ENCODE measurements around the gene PURB. TPM values are rescaled to one million over a fixed set of nuclear protein-coding genes. Genes with fewer than 3 reads are reported as not detected.
"Not testable (repeated sequence)": the region's sequence is repeated elsewhere in the genome, so short reads cannot be mapped to it uniquely, and the experiment has no call there.

PURB gene
- total RNA-seq, 1 donor from 2014 or later, result 14.4 TPM

DNA sequence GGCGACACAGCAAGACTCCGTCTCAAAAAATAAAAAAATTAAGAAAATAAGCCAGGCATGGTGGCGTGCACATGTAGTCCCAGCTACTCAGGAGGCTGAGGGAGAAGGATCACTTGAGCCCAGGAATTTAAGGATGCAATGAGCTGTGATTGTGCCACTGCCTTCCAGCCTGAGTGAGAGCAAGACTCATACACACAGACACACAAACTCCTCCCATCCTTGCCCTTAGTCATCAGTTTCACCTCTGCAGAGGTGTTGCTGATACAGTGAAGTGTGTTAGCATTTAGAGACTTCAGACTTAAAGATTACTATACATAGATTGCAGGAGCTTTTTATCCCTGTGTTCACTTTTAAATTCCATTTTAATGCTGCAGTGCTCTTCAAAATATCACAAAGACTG lies 31.9 kb downstream of the PURB start:
- DNase-seq (ENCODE audit: low read depth in 2 of 2), result no peak

DNA sequence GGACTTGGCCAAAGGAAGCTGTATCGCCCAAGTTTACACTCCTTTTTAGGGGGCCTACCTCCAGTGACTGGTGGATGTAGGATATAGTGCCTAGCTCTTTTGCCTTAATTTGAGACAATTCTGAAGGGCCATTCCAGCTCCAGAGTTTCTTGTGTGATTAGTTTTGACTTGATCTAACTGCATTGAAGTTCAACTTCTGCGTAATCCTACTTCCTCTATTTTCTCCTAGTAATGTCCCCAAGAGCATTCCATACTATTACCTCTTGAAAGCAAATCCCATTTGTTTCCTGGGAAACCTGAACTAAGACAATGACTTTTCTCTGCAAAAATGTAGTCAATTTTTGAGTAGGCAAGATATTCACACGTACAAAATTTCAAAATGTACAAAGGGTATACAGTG lies 32.7 kb downstream of the PURB start:
- DNase-seq (ENCODE audit: low read depth in 2 of 2), result no peak

- no peak for DNase-seq (ENCODE audit: low read depth in 2 of 2)
These were observed 35.3 kb downstream of the PURB start for GRCh38 chr7:44849885-44850544.

GRCh38 chr7:44849259-44849884 lies 36.0 kb downstream of the PURB start:
- no peak for DNase-seq (ENCODE audit: low read depth in 2 of 2)

DNA sequence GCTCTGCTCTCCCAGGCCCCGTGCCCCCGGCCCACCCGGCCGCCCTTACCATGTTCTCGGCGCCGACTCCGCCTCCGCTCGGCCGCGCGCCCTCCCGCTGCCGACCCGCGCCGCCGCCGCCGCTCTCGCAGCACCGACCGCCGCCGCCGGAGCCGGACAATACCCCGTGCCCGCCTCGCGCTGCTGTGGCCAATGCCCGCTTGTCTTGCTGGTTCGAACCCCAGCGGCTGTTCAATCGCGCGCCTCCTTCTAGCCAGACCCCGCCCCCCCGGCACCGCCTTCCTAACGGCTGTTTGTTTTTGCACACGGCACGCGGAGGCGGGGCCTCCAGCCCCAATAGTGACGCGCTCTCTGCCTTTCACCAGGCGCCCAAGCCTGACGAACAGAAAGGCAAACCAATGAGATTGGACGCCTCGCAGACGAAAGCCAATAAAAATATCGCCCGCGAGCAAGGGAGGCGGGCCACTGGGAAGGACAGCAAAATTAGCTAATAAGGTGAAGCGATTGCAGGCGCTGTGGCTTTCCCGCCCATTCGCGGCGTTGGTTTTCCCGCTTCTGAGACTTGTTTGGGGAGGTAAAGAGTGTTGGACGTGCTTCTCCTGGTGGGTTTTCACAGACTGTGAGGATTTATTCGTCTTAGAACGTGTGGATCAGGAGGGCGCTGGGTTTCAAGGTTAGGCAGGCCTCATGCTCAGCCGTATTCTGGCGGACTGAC lies 37.3 kb downstream of the PURB start, which contains the start of gene H2AZ2:
TSS of gene H2AZ2 (minus strand) at position 168 of the 715 bp plus-strand sequence. CDS start at position 52, 116 bp downstream.
- peak; percentile 99 to 100 for DNase-seq (ENCODE audit: low read depth in 2 of 2)

GRCh38 chr7:44847509-44847919 lies 37.8 kb downstream of the PURB start:
- DNase-seq (ENCODE audit: low read depth in 2 of 2), result peak; percentile 53 to 88

- no peak for DNase-seq (ENCODE audit: low read depth in 2 of 2)
These were observed 38.4 kb downstream of the PURB start for GRCh38 chr7:44846816-44847508.

GRCh38 chr7:44846390-44846789 lies 38.9 kb downstream of the PURB start:
- not testable (repeated sequence) for DNase-seq (ENCODE audit: low read depth in 2 of 2)

- no peak for DNase-seq (ENCODE audit: low read depth in 2 of 2)
These were observed 39.9 kb downstream of the PURB start for GRCh38 chr7:44845451-44845850.

DNA sequence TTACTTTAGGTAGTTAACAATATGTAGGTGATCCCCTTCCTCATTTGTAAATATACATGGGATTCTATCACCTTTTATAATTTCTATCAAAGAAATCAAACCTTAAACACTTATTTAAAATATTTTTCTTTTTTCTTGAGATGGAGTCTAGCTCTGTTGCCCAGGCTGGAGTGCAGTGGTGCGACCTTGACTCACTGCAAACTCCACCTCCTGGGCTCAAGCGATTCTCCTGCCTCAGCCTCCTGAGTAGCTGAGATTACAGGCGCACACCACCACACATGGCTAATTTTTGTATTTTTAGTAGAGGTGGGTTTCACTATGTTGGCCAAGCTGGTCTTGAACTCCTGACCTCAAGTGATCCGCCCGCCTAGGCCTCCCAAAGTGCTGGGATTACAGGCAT lies 41.9 kb downstream of the PURB start:
- DNase-seq (ENCODE audit: low read depth in 2 of 2), result not testable (repeated sequence)

GRCh38 chr7:44842675-44843074 lies 42.7 kb downstream of the PURB start:
- DNase-seq (ENCODE audit: low read depth in 2 of 2), result not testable (repeated sequence)

GRCh38 chr7:44838751-44839150 lies 46.6 kb downstream of the PURB start:
- no peak for DNase-seq (ENCODE audit: low read depth in 2 of 2)

DNA sequence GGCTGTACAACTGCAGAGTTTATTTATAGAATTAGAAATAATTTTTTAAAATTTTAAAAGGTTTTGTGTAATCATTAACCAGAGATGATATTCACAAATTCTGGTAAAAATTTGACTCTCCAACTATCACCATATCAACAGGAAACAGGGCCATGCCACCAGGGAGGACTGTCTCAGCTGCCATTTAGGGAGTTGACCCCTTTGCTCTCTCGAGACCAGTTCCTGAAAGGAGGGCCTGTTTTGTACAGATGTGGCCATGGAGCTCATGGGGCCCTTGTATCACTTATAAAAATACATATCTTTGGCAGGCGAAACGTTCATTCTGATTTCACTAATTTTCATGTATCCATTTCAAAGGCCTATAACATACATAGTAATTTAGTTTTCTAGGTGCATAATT lies 57.8 kb downstream of the PURB start:
- DNase-seq (ENCODE audit: low read depth in 2 of 2), result no peak

Other genes with a start within 250 kb of the PURB start
- 5.0 and 7.5 TPM in 2 replicates for gene ZMIZ2, start 136.7 kb downstream of the PURB start, total RNA-seq
- gene PPIA, start 88.8 kb downstream of the PURB start, total RNA-seq, result 1,887 and 2,487 TPM in 2 replicates
- gene H2AZ2, start 37.4 kb downstream of the PURB start, total RNA-seq, result 168 and 199 TPM in 2 replicates
- gene MYO1G, start 93.5 kb upstream of the PURB start, total RNA-seq, result under 0.01 and 0.13 TPM in 2 replicates
- 44.4 and 63.2 TPM in 2 replicates for gene CCM2, start 114.7 kb upstream of the PURB start, total RNA-seq
- gene NACAD, start 203.4 kb upstream of the PURB start, total RNA-seq, result 0.39 and 0.89 TPM in 2 replicates
- 55.5 and 62.8 TPM in 2 replicates for gene TBRG4, start 226.2 kb upstream of the PURB start, total RNA-seq